Measurements from ENCODE around the gene NRP1.

GRCh38 chr10:33258967-33259366, 75.5 kb downstream of the NRP1 start:
- TF ChIP-seq CTCF (conservative IDR thresholded peaks at IDR 0.05; ENCODE audit: low read depth, low read length) = no peak
- no peak for TF ChIP-seq EZH2 (IDR thresholded peaks at IDR 0.05; ENCODE audit: low read length, unreplicated experiment)
- no peak for TF ChIP-seq EZH2phosphoT487 (IDR thresholded peaks at IDR 0.05; ENCODE audit: borderline replicate concordance, low read length)

All from PC-3 (cell line).